TTC549 (cell line): ENCODE results near the gene SESN2.
A peak's percentile ranks its signal among the peaks of the same experiment; 100 is the strongest.

Source experiments
- FAIRE-seq: peaks from 2 replicates; lab custom pipeline; 2012; peaks lifted over from hg19 to GRCh38; lab: Jason Lieb, UNC

SESN2 gene

GRCh38 chr1:28259252-28259933, at the start of gene SESN2:
Gene SESN2, plus strand, starts transcription at chr1:28259518. Its CDS starts 330 bp downstream, at chr1:28259848.
- peak; percentile 93 for FAIRE-seq

GRCh38 chr1:28209700-28210099, 49.6 kb upstream of the SESN2 start:
- FAIRE-seq: no peak

- FAIRE-seq: peak; percentile 26
Observed at GRCh38 chr1:28213315-28213714, 46.0 kb upstream of the SESN2 start.

GRCh38 chr1:28229089-28229488, 30.2 kb upstream of the SESN2 start:
- FAIRE-seq: no peak

- FAIRE-seq: no peak
Observed at GRCh38 chr1:28229996-28230395, 29.3 kb upstream of the SESN2 start.

GRCh38 chr1:28232558-28233263, 26.6 kb upstream of the SESN2 start, which contains the start of gene DNAJC8:
Gene DNAJC8, minus strand, starts transcription at chr1:28233029. Its CDS starts 31 bp downstream, at chr1:28232998.
- peak; percentile 68 for FAIRE-seq

GRCh38 chr1:28233264-28233606, 26.1 kb upstream of the SESN2 start:
- no peak for FAIRE-seq

GRCh38 chr1:28235755-28236655, 23.3 kb upstream of the SESN2 start, which contains the start of gene ATP5IF1:
Gene ATP5IF1, plus strand, starts transcription at chr1:28236124. Its CDS starts 60 bp downstream, at chr1:28236184.
- FAIRE-seq: peak; percentile 91

- no peak for FAIRE-seq
Observed at GRCh38 chr1:28236656-28237322, 22.5 kb upstream of the SESN2 start.

GRCh38 chr1:28239004-28239403, 20.3 kb upstream of the SESN2 start:
- FAIRE-seq: no peak

GRCh38 chr1:28240024-28240423, 19.3 kb upstream of the SESN2 start:
- FAIRE-seq: no peak

- no peak for FAIRE-seq
Observed at GRCh38 chr1:28241638-28242241, 17.6 kb upstream of the SESN2 start.

- FAIRE-seq: no peak
Observed at GRCh38 chr1:28243685-28244311, 15.5 kb upstream of the SESN2 start.

GRCh38 chr1:28244549-28245251, 14.6 kb upstream of the SESN2 start:
- no peak for FAIRE-seq

- FAIRE-seq: no peak
Observed at GRCh38 chr1:28246427-28246832, 12.9 kb upstream of the SESN2 start.

- FAIRE-seq: no peak
Observed at GRCh38 chr1:28247612-28248272, 11.6 kb upstream of the SESN2 start.

- FAIRE-seq: peak; percentile 70
Observed at GRCh38 chr1:28248273-28249012, 10.9 kb upstream of the SESN2 start.

- FAIRE-seq: no peak
Observed at GRCh38 chr1:28249013-28249865, 10.1 kb upstream of the SESN2 start.
